Measurements from ENCODE around the gene GLYR1. TPM values are rescaled to one million over a fixed set of nuclear protein-coding genes. Genes with fewer than 3 reads are reported as not detected.

Gene GLYR1
- total RNA-seq, 1 experiment from 2014 or later = 23.4 TPM

DNA sequence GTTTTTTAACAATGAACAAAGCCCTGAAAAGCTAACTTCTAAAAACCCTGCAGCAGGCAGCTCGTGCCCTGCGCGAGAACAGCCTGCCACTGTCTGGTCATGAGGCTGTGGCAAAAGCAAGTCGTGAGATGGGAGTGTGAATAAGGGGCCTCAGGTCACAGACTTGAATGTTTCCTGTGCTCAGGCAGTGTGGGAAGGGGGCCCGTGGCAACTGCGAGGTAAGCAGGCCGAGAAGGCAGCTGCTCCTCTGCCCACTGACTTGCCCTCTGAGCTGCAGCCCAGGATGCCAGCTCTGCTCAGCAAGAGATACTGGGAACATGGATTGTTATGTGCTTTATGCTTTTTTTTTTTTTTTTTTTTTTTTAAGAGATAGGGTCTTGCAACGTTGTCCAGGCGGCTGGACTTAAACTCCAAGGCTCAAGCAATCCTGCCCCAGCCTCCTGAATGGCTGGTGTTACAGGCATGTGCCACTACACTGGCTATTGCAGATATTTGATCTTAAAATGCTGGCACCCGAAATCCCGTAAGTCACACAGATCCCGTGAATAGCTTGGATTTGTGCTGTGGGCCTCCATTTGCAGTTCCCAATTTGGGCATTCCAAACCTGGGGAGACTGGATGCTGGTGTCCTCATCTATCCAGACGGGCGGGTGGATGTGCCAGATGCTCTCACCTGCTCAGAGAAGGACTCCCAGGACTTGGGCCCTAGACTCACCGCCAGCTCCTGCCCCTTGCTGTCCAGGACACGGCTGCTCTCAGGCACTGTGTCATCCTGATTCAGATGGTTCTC lies 44.2 kb upstream of the GLYR1 start:
- Histone ChIP-seq H3K27ac (ENCODE audit: low read length) (no peak overlapping the region), H3K27me3 (ENCODE audit: low read length) (no peaks in the 10 kb centered on the region), H3K36me3 (ENCODE audit: insufficient read depth, low read length) (0 out of 2 replicates have a peak, but pooled peaks cover under 1% of the 10 kb centered on the region), H3K4me1 (ENCODE audit: low read length) (no peaks in the 10 kb centered on the region), H4K20me1 (ENCODE audit: insufficient read depth, low read depth, low read length) (no peaks in the 10 kb centered on the region), H3K9me3 (ENCODE audit: low read length) (no peaks in the 10 kb centered on the region), H3K4me3 (ENCODE audit: low read length) (no peak overlapping the region), H3K9ac (ENCODE audit: low read length) (no peak overlapping the region), H3K4me2 (ENCODE audit: low read depth, low read length, poor library complexity, severe bottlenecking) (no peak overlapping the region), H3K79me2 (ENCODE audit: low read length) (no peaks in the 10 kb centered on the region), H2AFZ (ENCODE audit: low read length) (no peak overlapping the region), H3K9me2 (replicated peaks; ENCODE audit: insufficient read depth, low read length) (no peaks in the 10 kb centered on the region)
- DNase-seq = no peak

- Histone ChIP-seq H3K9me3 (ENCODE audit: low read length) (no peaks in the 10 kb centered on the region), H3K36me3 (ENCODE audit: insufficient read depth, low read length) (0 out of 2 replicates have a peak, but pooled peaks cover 3% of the 10 kb centered on the region), H3K4me2 (ENCODE audit: low read depth, low read length, poor library complexity, severe bottlenecking) (no peak overlapping the region), H3K9me2 (replicated peaks; ENCODE audit: insufficient read depth, low read length) (no peaks in the 10 kb centered on the region), H3K9ac (ENCODE audit: low read length) (no peak overlapping the region), H2AFZ (ENCODE audit: low read length) (no peak overlapping the region), H3K4me1 (ENCODE audit: low read length) (no peaks in the 10 kb centered on the region), H4K20me1 (ENCODE audit: insufficient read depth, low read depth, low read length) (no peaks in the 10 kb centered on the region), H3K27me3 (ENCODE audit: low read length) (no peaks in the 10 kb centered on the region), H3K4me3 (ENCODE audit: low read length) (no peak overlapping the region), H3K79me2 (ENCODE audit: low read length) (no peaks in the 10 kb centered on the region), H3K27ac (ENCODE audit: low read length) (no peak overlapping the region)
- no peak for DNase-seq
Observed at GRCh38 chr16:4890686-4891085, 43.6 kb upstream of the GLYR1 start.

DNA sequence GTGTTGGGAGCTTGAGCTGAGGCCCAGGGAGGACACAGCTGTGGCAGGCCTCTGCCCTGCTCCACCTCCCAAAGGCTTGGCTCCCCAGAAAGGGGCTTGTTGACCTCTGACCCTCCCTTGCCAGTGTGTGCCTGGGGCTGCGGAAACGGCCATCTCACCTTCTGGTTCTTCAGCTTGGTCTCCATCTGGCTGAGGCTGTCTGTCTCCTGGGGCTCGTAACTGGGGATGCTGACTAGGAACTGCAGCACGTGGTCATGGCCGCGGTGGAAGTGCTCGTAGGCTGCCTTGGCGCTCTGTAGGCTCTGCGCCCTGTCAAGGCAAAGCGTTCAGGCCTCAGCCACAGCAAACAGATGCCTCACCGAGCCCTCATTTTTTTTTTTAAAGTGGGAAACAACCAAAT lies 42.9 kb upstream of the GLYR1 start:
- no peaks in the 10 kb centered on the region for H3K79me2 ChIP-seq (ENCODE audit: low read length)
- no peaks in the 10 kb centered on the region for H3K27me3 ChIP-seq (ENCODE audit: low read length)
- H3K4me2 ChIP-seq (ENCODE audit: low read depth, low read length, poor library complexity, severe bottlenecking) = no peak overlapping the region
- 0 out of 2 replicates have a peak, but pooled peaks cover 3% of the 10 kb centered on the region for H3K36me3 ChIP-seq (ENCODE audit: insufficient read depth, low read length)
- H2AFZ ChIP-seq (ENCODE audit: low read length) = no peak overlapping the region
- H3K9ac ChIP-seq (ENCODE audit: low read length) = no peak overlapping the region
- H3K9me2 ChIP-seq (replicated peaks; ENCODE audit: insufficient read depth, low read length) = no peaks in the 10 kb centered on the region
- H4K20me1 ChIP-seq (ENCODE audit: insufficient read depth, low read depth, low read length) = no peaks in the 10 kb centered on the region
- H3K4me1 ChIP-seq (ENCODE audit: low read length) = no peaks in the 10 kb centered on the region
- no peak overlapping the region for H3K4me3 ChIP-seq (ENCODE audit: low read length)
- H3K9me3 ChIP-seq (ENCODE audit: low read length) = no peaks in the 10 kb centered on the region
- H3K27ac ChIP-seq (ENCODE audit: low read length) = no peak overlapping the region
- DNase-seq = no peak

GRCh38 chr16:4888428-4889135 lies 41.5 kb upstream of the GLYR1 start:
- H3K4me2 ChIP-seq (ENCODE audit: low read depth, low read length, poor library complexity, severe bottlenecking) = no peak overlapping the region
- no peaks in the 10 kb centered on the region for H4K20me1 ChIP-seq (ENCODE audit: insufficient read depth, low read depth, low read length)
- no peak overlapping the region for H2AFZ ChIP-seq (ENCODE audit: low read length)
- no peaks in the 10 kb centered on the region for H3K27me3 ChIP-seq (ENCODE audit: low read length)
- H3K9ac ChIP-seq (ENCODE audit: low read length) = no peak overlapping the region
- no peak overlapping the region for H3K4me3 ChIP-seq (ENCODE audit: low read length)
- H3K27ac ChIP-seq (ENCODE audit: low read length) = no peak overlapping the region
- H3K36me3 ChIP-seq (ENCODE audit: insufficient read depth, low read length) = 0 out of 2 replicates have a peak, but pooled peaks cover 3% of the 10 kb centered on the region
- H3K9me3 ChIP-seq (ENCODE audit: low read length) = no peaks in the 10 kb centered on the region
- H3K4me1 ChIP-seq (ENCODE audit: low read length) = no peaks in the 10 kb centered on the region
- no peaks in the 10 kb centered on the region for H3K79me2 ChIP-seq (ENCODE audit: low read length)
- no peak for DNase-seq
- H3K9me2 ChIP-seq (replicated peaks; ENCODE audit: insufficient read depth, low read length) = no peaks in the 10 kb centered on the region

DNA sequence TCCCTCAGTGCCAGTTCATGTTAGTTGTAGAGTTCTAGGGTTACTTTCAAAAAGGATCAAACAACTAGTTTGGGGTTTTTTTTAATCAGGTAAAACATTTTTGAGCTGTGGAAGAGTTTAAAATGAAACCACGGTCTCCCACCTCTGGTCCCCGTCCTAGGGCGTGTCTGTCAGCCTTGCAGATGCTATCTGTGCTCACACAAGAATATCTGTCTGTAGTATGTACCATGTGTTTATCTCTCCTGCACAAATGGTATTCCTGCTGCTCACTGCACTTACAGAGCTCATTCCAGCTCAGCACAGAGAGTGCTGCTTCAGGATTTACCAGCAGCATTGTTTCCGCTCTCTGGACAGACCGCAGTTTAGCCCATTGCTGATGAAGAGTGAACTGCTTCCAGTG lies 39.1 kb upstream of the GLYR1 start:
- peaks cover 9% of the 10 kb centered on the region; the same call in 1 of the 2 replicates for H3K36me3 ChIP-seq (ENCODE audit: insufficient read depth, low read length)
- no peak overlapping the region for H3K4me3 ChIP-seq (ENCODE audit: low read length)
- no peak overlapping the region for H3K9ac ChIP-seq (ENCODE audit: low read length)
- no peak overlapping the region for H3K4me2 ChIP-seq (ENCODE audit: low read depth, low read length, poor library complexity, severe bottlenecking)
- H3K4me1 ChIP-seq (ENCODE audit: low read length) = no peaks in the 10 kb centered on the region
- no peaks in the 10 kb centered on the region for H3K79me2 ChIP-seq (ENCODE audit: low read length)
- H3K27me3 ChIP-seq (ENCODE audit: low read length) = no peaks in the 10 kb centered on the region
- no peak for DNase-seq
- H3K9me2 ChIP-seq (replicated peaks; ENCODE audit: insufficient read depth, low read length) = no peaks in the 10 kb centered on the region
- no peak overlapping the region for H3K27ac ChIP-seq (ENCODE audit: low read length)
- no peaks in the 10 kb centered on the region for H3K9me3 ChIP-seq (ENCODE audit: low read length)
- no peaks in the 10 kb centered on the region for H4K20me1 ChIP-seq (ENCODE audit: insufficient read depth, low read depth, low read length)
- H2AFZ ChIP-seq (ENCODE audit: low read length) = no peak overlapping the region

- Histone ChIP-seq H3K79me2 (ENCODE audit: low read length) (no peaks in the 10 kb centered on the region), H3K36me3 (ENCODE audit: insufficient read depth, low read length) (peaks cover 14% of the 10 kb centered on the region; the same call in 1 of the 2 replicates), H2AFZ (ENCODE audit: low read length) (no peak overlapping the region), H3K9me3 (ENCODE audit: low read length) (no peaks in the 10 kb centered on the region), H3K9ac (ENCODE audit: low read length) (no peak overlapping the region), H3K9me2 (replicated peaks; ENCODE audit: insufficient read depth, low read length) (no peaks in the 10 kb centered on the region), H4K20me1 (ENCODE audit: insufficient read depth, low read depth, low read length) (no peaks in the 10 kb centered on the region), H3K4me1 (ENCODE audit: low read length) (no peaks in the 10 kb centered on the region), H3K27me3 (ENCODE audit: low read length) (no peaks in the 10 kb centered on the region), H3K4me2 (ENCODE audit: low read depth, low read length, poor library complexity, severe bottlenecking) (no peak overlapping the region), H3K27ac (ENCODE audit: low read length) (no peak overlapping the region), H3K4me3 (ENCODE audit: low read length) (no peak overlapping the region)
- DNase-seq = no peak
Observed at GRCh38 chr16:4884972-4885874, 38.1 kb upstream of the GLYR1 start.

DNA sequence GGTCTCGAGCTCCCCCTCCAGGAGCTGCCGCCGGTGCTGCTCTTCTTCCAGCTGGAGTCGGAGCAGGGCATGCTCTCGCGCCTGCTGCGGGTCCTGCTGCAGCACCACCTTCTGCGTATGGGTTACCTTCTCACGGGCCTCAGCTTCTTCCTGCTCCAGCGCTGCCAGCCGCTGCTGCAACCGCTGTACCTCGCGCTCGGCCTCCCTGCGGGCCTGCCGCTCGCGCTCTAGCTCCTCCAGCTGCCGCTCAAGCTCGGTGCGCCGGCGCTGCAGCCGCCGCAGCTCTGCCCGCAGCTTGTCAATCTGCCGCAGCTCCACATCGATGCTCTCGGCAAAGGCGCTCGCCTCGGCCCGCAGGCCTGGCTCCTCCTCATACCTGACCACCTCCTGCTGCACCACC lies 37.1 kb upstream of the GLYR1 start:
- Histone ChIP-seq H3K27me3 (ENCODE audit: low read length) (no peaks in the 10 kb centered on the region), H3K4me1 (ENCODE audit: low read length) (no peaks in the 10 kb centered on the region), H2AFZ (ENCODE audit: low read length) (no peak overlapping the region), H3K4me2 (ENCODE audit: low read depth, low read length, poor library complexity, severe bottlenecking) (no peak overlapping the region), H3K4me3 (ENCODE audit: low read length) (no peak overlapping the region), H4K20me1 (ENCODE audit: insufficient read depth, low read depth, low read length) (no peaks in the 10 kb centered on the region), H3K9ac (ENCODE audit: low read length) (no peak overlapping the region), H3K9me2 (replicated peaks; ENCODE audit: insufficient read depth, low read length) (no peaks in the 10 kb centered on the region), H3K27ac (ENCODE audit: low read length) (no peak overlapping the region), H3K79me2 (ENCODE audit: low read length) (no peaks in the 10 kb centered on the region), H3K9me3 (ENCODE audit: low read length) (no peaks in the 10 kb centered on the region), H3K36me3 (ENCODE audit: insufficient read depth, low read length) (peaks cover 24% of the 10 kb centered on the region)
- no peak for DNase-seq

GRCh38 chr16:4883501-4883900 lies 36.4 kb upstream of the GLYR1 start:
- no peak overlapping the region for H3K4me2 ChIP-seq (ENCODE audit: low read depth, low read length, poor library complexity, severe bottlenecking)

More at GRCh38 chr16:4883501-4883900, 36.4 kb upstream of the GLYR1 start:
- DNase-seq = no peak
- H3K79me2 ChIP-seq (ENCODE audit: low read length) = no peaks in the 10 kb centered on the region
- H3K27me3 ChIP-seq (ENCODE audit: low read length) = no peaks in the 10 kb centered on the region
- no peak overlapping the region for H3K4me3 ChIP-seq (ENCODE audit: low read length)
- H3K27ac ChIP-seq (ENCODE audit: low read length) = no peak overlapping the region
- H3K36me3 ChIP-seq (ENCODE audit: insufficient read depth, low read length) = peaks cover 29% of the 10 kb centered on the region
- H4K20me1 ChIP-seq (ENCODE audit: insufficient read depth, low read depth, low read length) = no peaks in the 10 kb centered on the region
- H3K4me1 ChIP-seq (ENCODE audit: low read length) = no peaks in the 10 kb centered on the region
- H3K9me2 ChIP-seq (replicated peaks; ENCODE audit: insufficient read depth, low read length) = no peaks in the 10 kb centered on the region
- H2AFZ ChIP-seq (ENCODE audit: low read length) = no peak overlapping the region
- no peak overlapping the region for H3K9ac ChIP-seq (ENCODE audit: low read length)
- no peaks in the 10 kb centered on the region for H3K9me3 ChIP-seq (ENCODE audit: low read length)
